ENCODE results near the gene XCR1.

DNA sequence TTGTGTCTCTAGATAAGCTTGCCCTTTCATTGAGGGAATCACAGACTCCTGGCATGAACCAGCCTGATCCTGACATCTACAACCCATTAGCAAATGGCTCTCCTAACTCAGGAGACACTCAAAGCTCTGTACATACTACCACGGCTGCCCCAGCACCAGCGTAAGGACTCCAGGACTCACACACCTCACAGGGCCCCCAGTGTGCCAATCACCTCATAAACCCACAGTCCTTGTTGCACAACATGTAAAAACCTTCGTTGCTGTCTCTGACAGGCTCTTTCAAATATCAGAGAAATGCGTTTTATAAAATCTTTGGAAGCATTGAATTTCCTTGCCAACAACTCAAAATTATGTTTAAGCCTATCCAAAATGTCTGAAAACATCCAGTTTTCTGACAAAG, 38.9 kb downstream of the XCR1 start:
- TF ChIP-seq RAD21 (IDR thresholded peaks at IDR 0.05; ENCODE audit: low read depth): no peak
- no peak for TF ChIP-seq ZFX (IDR thresholded peaks at IDR 0.05)
- TF ChIP-seq CTCF (IDR thresholded peaks at IDR 0.05 in 2 of 3, conservative IDR thresholded peaks at IDR 0.05 in 1 of 3; ENCODE audit: borderline replicate concordance in 1 of 3, insufficient read depth in 1 of 3, low read depth in 2 of 3, low read length in 2 of 3): no peak
- no peak for TF ChIP-seq POLR2AphosphoS5 (IDR thresholded peaks at IDR 0.05; ENCODE audit: low read depth, low read length)
- no peak for TF ChIP-seq POLR2A (IDR thresholded peaks at IDR 0.05; ENCODE audit: borderline replicate concordance, extremely low read depth, insufficient read depth, insufficient read length)

Measured in HCT116 (cell line).